CD1c-positive myeloid dendritic cell (primary cell): Measurements from ENCODE around the gene PDE7B.

Experiments used
- DNase-seq: peaks from one replicate; pipeline ENCODE4 v3.0.0-alpha.2; 2016; ENCODE audit errors: extremely low spot score

Gene PDE7B

GRCh38 chr6:136069119-136069518 lies 217.6 kb downstream of the PDE7B start:
- no peak for DNase-seq

- DNase-seq = no peak
These were observed 219.3 kb downstream of the PDE7B start for GRCh38 chr6:136070815-136071214.

- no peak for DNase-seq
These were observed 221.2 kb downstream of the PDE7B start for GRCh38 chr6:136072691-136073090.

GRCh38 chr6:136073216-136073615 lies 221.7 kb downstream of the PDE7B start:
- DNase-seq = no peak

GRCh38 chr6:136076496-136076895 lies 225.0 kb downstream of the PDE7B start:
- no peak for DNase-seq

GRCh38 chr6:136077834-136078576 lies 226.5 kb downstream of the PDE7B start:
- DNase-seq = no peak

- no peak for DNase-seq
These were observed 228.4 kb downstream of the PDE7B start for GRCh38 chr6:136079701-136080565.

- no peak for DNase-seq
These were observed 232.0 kb downstream of the PDE7B start for GRCh38 chr6:136083540-136083939.

- no peak for DNase-seq
These were observed 232.9 kb downstream of the PDE7B start for GRCh38 chr6:136084403-136084802.

- no peak for DNase-seq
These were observed 234.0 kb downstream of the PDE7B start for GRCh38 chr6:136085370-136086115.

- no peak for DNase-seq
These were observed 235.2 kb downstream of the PDE7B start for GRCh38 chr6:136086686-136087085.

GRCh38 chr6:136087986-136088385 lies 236.5 kb downstream of the PDE7B start:
- DNase-seq = no peak

GRCh38 chr6:136088693-136089092 lies 237.2 kb downstream of the PDE7B start:
- DNase-seq = no peak

GRCh38 chr6:136089876-136090275 lies 238.4 kb downstream of the PDE7B start:
- no peak for DNase-seq

- DNase-seq = no peak
These were observed 239.4 kb downstream of the PDE7B start for GRCh38 chr6:136090929-136091328.

- no peak for DNase-seq
These were observed 241.4 kb downstream of the PDE7B start for GRCh38 chr6:136092897-136093296.

- no peak for DNase-seq
These were observed 242.3 kb downstream of the PDE7B start for GRCh38 chr6:136093835-136094234.

GRCh38 chr6:136094812-136095211 lies 243.3 kb downstream of the PDE7B start:
- DNase-seq = no peak

GRCh38 chr6:136095986-136096385 lies 244.5 kb downstream of the PDE7B start:
- no peak for DNase-seq

GRCh38 chr6:136102991-136103688 lies 251.6 kb downstream of the PDE7B start:
- DNase-seq = no peak

- DNase-seq = no peak
These were observed 252.3 kb downstream of the PDE7B start for GRCh38 chr6:136103763-136104311.
